GM18505 (cell line): ENCODE data around the gene FAM229B.

Source experiments
- ATAC-seq: cut with Tn5 transposase; IDR thresholded peaks from one replicate; pipeline ENCODE4 v1.9.1; 2021; ENCODE audit not compliant: unreplicated experiment
- POLR2A ChIP-seq: IDR thresholded peaks from 4 replicates; pipeline ENCODE4 v1.6.1; 2011; ENCODE audit warnings: borderline replicate concordance; ENCODE audit not compliant: insufficient read depth, insufficient read length; ENCODE audit errors: extremely low read depth

The FAM229B gene

DNA sequence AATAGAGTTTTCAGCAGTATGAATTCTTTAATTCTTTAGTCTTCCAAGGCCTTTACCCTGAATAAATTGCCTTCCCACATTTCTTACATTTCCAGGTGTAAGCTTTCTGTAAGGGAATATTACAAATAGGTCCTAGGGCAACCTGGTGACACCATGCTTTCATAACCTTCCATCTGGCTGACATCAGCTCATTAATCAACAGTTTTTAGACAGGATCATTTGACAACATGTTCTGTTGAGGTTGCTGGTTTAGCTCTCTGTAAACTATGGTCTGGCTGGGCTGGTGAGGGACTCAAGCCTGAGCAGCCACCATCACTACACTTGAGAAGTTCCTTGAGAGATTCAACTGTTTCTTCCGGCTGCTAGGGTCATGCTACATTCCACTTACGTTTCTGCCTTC lies 19.2 kb downstream of the FAM229B start:
- no peak for TF ChIP-seq POLR2A

DNA sequence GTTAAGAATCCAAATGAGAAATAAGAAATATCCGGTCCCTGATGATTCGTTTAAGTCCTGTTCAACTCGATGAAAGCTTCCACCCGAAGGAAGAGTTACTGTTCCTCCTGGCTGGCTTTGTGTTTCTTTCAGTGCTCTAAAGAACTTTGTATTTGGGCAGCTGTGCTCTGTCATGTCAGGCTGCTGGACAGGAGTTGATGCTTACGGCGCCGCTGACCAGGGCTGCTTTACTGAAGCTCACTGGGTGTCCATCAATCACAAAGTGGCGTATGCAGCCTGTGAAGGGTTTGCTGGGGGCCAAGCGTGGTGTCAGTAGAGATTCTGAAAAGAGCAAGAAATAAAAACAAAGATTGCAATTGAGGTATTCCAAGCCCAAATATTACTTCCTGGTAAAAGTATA lies 21.9 kb downstream of the FAM229B start:
- no peak for TF ChIP-seq POLR2A
- ATAC-seq, result no peak

More for the DNA sequence above, 19.2 kb downstream of the FAM229B start:
- ATAC-seq, result no peak

DNA sequence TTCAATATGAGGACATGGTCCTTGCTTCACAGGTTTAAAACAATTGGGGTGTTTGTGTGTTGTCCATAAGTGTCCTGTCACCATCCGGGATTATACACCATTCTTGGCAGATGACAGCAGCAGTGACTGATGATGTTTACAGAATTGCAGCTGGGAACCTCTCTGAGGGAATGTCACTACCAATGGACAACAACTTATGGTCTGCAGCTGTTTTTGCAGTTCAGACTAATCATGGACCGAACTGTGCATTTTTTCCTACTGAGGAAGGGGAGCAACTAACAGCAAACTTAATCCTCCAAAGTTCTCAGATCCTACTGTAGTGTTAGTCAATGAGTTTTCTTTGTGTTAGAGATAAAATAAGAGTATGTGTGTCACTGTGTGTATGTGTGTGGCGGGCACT lies 26.0 kb downstream of the FAM229B start:
- ATAC-seq, result no peak
- no peak for TF ChIP-seq POLR2A

DNA sequence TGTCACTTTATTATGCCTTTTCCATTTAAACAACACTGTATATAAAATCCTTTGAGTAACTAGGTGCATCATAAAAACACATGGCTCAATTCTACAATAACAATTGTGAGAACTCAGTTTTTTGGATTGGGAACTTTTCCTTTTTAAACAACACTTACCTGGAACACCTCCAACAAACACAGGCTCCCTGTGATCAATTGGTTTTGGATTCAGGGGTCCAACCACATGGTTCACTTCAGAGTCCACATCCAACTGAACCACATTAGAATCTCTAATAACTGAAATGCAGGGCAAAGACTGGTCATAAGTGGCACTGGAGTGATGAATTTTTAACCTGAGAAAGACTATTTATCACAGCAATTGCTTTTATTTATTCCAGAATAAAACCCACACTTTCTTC lies 26.5 kb downstream of the FAM229B start:
- no peak for ATAC-seq
- TF ChIP-seq POLR2A, result no peak

GRCh38 chr6:112114577-112115223 lies 27.3 kb downstream of the FAM229B start:
- ATAC-seq, result no peak
- no peak for TF ChIP-seq POLR2A

DNA sequence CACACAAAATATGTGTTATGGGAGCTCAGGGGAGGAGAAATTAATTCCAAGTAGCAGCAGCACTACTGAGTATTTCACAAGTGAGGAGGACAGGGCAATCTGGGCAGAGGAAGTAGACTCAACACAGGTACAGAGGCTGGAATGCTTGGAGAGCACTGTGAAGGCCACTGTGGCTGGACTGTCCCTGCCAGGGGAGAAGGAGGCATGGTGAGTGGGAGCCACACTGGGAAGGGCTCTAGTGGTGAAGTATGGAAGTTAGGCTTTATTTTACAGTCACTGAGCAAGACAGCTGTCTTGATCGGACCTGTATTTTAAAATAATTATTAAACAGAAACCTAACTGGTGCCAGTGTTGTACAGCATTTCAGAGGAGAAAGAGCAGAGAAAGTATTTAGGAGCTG lies 28.8 kb downstream of the FAM229B start:
- no peak for TF ChIP-seq POLR2A
- no peak for ATAC-seq

DNA sequence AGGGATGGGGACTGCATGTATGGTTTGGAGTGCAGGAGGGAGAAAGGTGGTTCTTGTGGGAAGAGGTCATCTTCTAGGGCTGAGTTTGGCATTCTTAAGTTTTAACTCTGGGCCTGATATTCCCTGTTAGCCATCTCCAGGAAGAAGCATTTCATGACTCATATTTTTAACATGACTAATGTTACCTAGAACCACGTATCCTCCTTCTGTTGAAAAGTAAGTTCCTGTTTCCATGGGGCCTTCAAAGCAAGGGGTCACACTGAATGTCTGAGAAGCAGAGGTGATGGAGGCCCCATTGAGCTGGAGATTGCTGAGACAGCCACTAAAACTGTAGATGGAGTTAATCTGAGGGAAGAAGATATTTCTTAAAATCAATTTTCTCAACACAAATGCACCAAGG lies 30.2 kb downstream of the FAM229B start:
- no peak for ATAC-seq
- TF ChIP-seq POLR2A, result no peak

DNA sequence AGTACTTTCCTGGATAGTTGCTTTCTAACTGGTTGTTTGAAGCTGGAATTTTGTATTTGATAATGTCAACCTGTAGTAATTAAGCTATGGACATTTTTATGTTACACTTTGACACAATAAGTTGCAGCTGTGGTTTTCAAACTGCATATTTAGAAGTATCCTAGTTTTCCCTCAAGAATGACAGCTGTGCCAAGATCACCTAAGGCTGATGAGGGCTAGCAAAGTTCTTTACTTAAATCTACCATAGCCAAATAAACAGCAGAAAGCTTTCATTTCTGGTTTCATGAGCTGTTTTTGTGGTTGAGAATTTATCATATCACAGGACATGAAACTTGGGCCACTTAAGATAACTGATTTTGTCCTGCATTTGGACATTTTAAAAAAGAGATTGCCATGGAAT lies 30.6 kb downstream of the FAM229B start:
- ATAC-seq, result no peak
- no peak for TF ChIP-seq POLR2A

- no peak for TF ChIP-seq POLR2A
- no peak for ATAC-seq
These were observed 35.4 kb downstream of the FAM229B start for GRCh38 chr6:112122756-112123155.

GRCh38 chr6:112123982-112124381 lies 36.6 kb downstream of the FAM229B start:
- no peak for ATAC-seq
- no peak for TF ChIP-seq POLR2A

- no peak for TF ChIP-seq POLR2A
- no peak for ATAC-seq
These were observed 40.8 kb downstream of the FAM229B start for GRCh38 chr6:112128208-112128607.

DNA sequence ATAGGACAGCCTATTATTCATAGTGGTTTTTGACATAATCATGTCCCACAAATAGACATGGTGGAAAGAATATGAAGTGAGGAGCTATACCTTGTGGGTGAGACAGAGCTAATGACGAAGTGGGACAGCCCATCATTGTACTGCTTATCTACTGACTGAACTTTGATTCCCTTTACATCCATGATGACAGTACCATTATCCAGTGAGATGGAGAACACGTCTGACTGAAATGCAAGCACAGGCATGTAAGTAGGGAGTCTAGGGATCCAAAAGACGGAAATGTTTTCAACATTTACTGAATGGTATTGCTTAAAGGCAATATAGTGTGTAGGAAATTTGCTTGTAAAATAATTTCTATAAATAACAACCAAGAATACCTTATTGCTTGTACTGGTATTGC lies 43.5 kb downstream of the FAM229B start:
- no peak for TF ChIP-seq POLR2A
- ATAC-seq, result no peak

DNA sequence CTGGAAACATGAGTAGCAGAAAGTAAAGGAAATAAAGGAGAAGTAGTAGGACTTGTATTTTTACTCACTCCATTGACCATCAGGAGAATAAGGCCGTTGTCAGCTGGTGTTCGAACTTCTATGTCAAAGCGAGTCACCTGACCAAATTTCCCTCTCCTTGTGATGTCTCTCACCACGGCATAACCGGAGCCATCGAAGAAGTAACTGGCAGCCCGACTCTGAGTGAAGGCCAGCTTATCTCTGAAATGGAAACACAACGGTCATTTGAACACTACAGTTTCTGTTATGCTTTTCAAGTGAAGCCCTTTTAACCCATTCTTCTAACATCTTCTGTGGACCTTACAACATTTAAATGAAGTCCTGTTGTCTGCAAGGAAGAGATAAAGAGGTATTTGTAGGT lies 51.7 kb downstream of the FAM229B start:
- no peak for ATAC-seq
- TF ChIP-seq POLR2A, result no peak

GRCh38 chr6:112141707-112142106 lies 54.3 kb downstream of the FAM229B start:
- no peak for TF ChIP-seq POLR2A
- ATAC-seq, result no peak
